Upper lobe of left lung (tissue), 4 donors: ENCODE measurements around the gene RAB25.

Experiments used
- CTCF ChIP-seq, 6 experiments: fragments of 450-650 bp in 4 of 6; fragments of 200-600 bp in 2 of 6; sonication (generic) in 2 of 6; IDR thresholded peaks; one replicate each; pipeline ENCODE4 v1.5.1; 2016 to 2019; ENCODE audit warnings: antibody characterized with exemption in 6 of 6
- EP300 ChIP-seq, 4 donors: sonication (generic); formaldehyde crosslinking; IDR thresholded peaks; one replicate each; pipeline ENCODE4 v1.5.1; 2017; ENCODE audit warnings: antibody characterized with exemption in 4 of 4, control low read depth in 2 of 4
- POLR2A ChIP-seq, 4 donors: fragments of 450-650 bp; IDR thresholded peaks; one replicate each; pipeline ENCODE4 v1.5.1; 2016 to 2017; ENCODE audit warnings: antibody characterized with exemption in 4 of 4, mild to moderate bottlenecking in 2 of 4
- POLR2AphosphoS5 ChIP-seq, 2 donors: sonication (generic); formaldehyde crosslinking; IDR thresholded peaks; one replicate each; pipeline ENCODE4 v1.5.1; 2017; ENCODE audit warnings: antibody characterized with exemption in 2 of 2

- TF ChIP-seq POLR2A (IDR thresholded peaks at IDR 0.05) (no peak), CTCF (IDR thresholded peaks at IDR 0.05) (no peak), EP300 (IDR thresholded peaks at IDR 0.05) (no peak), POLR2AphosphoS5 (IDR thresholded peaks at IDR 0.05) (no peak)
These were observed 19.9 kb downstream of the RAB25 start for GRCh38 chr1:156080863-156081179.
